KMS-11 (cell line): ENCODE data around the gene ENTPD6.

Experiments
- H2AFZ ChIP-seq: fragments of 200-600 bp; sonication (generic); 2 replicates; pipeline ENCODE4 v1.6.1; 2016; ENCODE audit warnings: antibody characterized with exemption, mixed run types, low read depth
- H3K27ac ChIP-seq: fragments of 200-600 bp; sonication (generic); 2 replicates; pipeline ENCODE4 v1.6.1; 2016; ENCODE audit warnings: mild to moderate bottlenecking, mixed run types
- H3K27me3 ChIP-seq: fragments of 200-600 bp; sonication (generic); 2 replicates; pipeline ENCODE4 v1.6.1; 2017; ENCODE audit warnings: mild to moderate bottlenecking, low read depth, mixed run types, moderate library complexity; ENCODE audit not compliant: insufficient read depth
- H3K36me3 ChIP-seq: fragments of 200-600 bp; sonication (generic); 2 replicates; pipeline ENCODE4 v1.6.1; 2017; ENCODE audit warnings: mild to moderate bottlenecking, mixed run types; ENCODE audit not compliant: insufficient read depth
- H3K4me1 ChIP-seq: fragments of 200-600 bp; sonication (generic); 2 replicates; pipeline ENCODE4 v1.6.1; 2016; ENCODE audit warnings: mild to moderate bottlenecking, low read depth, mixed run types; ENCODE audit not compliant: poor library complexity, severe bottlenecking
- H3K4me2 ChIP-seq: fragments of 200-600 bp; sonication (generic); 2 replicates; pipeline ENCODE4 v1.7.0; 2016; ENCODE audit warnings: mild to moderate bottlenecking, mixed run types
- H3K4me3 ChIP-seq: fragments of 200-600 bp; sonication (generic); IDR thresholded peaks from 2 replicates; pipeline ENCODE4 v1.6.1; 2017; ENCODE audit warnings: low read depth, low read length, mixed read lengths; ENCODE audit not compliant: insufficient read depth
- H3K79me2 ChIP-seq: fragments of 200-600 bp; sonication (generic); 2 replicates; pipeline ENCODE4 v1.6.1; 2016; ENCODE audit warnings: low read depth, mixed run types; ENCODE audit not compliant: insufficient read depth
- H3K9ac ChIP-seq: fragments of 200-600 bp; sonication (generic); 2 replicates; pipeline ENCODE4 v1.6.1; 2016; ENCODE audit warnings: mild to moderate bottlenecking, mixed run types
- H4K20me1 ChIP-seq: fragments of 200-600 bp; sonication (generic); 2 replicates; pipeline ENCODE4 v1.6.1; 2016; ENCODE audit warnings: mild to moderate bottlenecking, mixed run types; ENCODE audit not compliant: insufficient read depth
- TF ChIP-seq, protein P1 (sequence below): fragments of 200-600 bp; sonication (generic); conservative IDR thresholded peaks from 2 replicates; pipeline ENCODE4 v1.6.1; 2017; ENCODE audit warnings: low read depth, mild to moderate bottlenecking, antibody characterized with exemption, low read length, moderate library complexity, mixed read lengths

ENTPD6 gene

DNA sequence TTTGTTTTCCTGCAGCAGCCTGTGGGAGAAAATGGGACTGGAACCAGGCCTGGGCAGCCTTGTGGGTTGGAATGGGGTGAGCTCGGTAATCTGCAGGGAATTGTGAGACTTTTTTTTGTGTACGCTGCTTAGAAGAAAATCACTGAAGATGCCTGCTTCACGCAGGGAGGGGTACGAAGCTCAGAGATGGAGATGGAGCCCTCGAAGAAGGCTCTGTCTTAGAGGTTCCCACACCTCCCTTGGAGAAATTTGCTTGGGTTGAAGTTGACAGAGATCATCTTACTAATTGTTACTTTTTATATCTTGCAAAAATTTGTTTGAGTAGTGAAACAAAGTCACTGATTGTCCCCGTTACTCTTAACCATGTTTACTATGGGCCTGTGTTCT lies 53.3 kb downstream of the ENTPD6 start:
- Histone ChIP-seq H3K4me2 (peak overlapping the region; percentile 89), H3K36me3 (no peaks in the 10 kb centered on the region), H3K79me2 (peaks cover 39% of the 10 kb centered on the region), H3K27ac (peak overlapping the region; percentile 22; the same call in 1 of the 2 replicates), H3K27me3 (no peaks in the 10 kb centered on the region), H3K4me1 (peaks cover 59% of the 10 kb centered on the region), H3K9ac (peak overlapping the region; percentile 32; the same call in 1 of the 2 replicates), H4K20me1 (no peaks in the 10 kb centered on the region), H2AFZ (peak overlapping the region; percentile 54; the same call in 1 of the 2 replicates), H3K4me3 (no peak overlapping the region)
- TF ChIP-seq, protein P1, sequence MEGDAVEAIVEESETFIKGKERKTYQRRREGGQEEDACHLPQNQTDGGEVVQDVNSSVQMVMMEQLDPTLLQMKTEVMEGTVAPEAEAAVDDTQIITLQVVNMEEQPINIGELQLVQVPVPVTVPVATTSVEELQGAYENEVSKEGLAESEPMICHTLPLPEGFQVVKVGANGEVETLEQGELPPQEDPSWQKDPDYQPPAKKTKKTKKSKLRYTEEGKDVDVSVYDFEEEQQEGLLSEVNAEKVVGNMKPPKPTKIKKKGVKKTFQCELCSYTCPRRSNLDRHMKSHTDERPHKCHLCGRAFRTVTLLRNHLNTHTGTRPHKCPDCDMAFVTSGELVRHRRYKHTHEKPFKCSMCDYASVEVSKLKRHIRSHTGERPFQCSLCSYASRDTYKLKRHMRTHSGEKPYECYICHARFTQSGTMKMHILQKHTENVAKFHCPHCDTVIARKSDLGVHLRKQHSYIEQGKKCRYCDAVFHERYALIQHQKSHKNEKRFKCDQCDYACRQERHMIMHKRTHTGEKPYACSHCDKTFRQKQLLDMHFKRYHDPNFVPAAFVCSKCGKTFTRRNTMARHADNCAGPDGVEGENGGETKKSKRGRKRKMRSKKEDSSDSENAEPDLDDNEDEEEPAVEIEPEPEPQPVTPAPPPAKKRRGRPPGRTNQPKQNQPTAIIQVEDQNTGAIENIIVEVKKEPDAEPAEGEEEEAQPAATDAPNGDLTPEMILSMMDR, result no peak

DNA sequence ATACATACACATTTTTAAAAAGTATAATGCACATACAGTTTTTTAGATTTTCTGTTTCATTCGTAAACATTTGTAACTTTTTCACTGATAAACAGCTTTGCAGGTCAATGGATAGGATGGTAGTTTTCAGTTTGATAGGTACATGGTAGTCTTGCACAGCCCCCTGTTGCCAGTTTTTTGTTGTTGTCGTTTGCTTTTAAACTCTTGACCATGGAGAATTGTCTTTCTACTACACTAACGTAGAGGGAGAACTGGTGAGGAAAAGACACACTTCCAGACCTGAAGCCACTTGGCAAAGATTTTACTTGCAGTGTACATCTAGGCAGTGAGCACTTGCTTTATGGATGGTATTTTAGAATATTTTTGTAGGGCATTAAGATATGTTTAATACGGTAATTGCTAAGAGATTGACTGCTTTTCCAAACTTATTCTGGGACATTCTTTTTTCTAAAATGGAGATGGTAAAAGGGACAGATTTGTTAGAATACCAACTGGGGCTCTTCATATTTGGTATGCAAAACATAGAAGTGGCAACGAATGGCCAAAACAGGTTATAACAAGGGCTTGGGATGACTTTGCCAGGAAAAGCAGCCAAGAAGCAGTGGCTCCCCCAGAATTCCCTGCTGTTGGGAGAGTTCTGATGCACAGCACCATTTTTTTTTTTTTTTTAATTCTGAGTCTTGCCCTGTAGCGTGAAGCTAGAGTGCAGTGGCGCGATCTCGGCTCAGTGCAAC lies 53.9 kb downstream of the ENTPD6 start:
- Histone ChIP-seq H2AFZ (no peak overlapping the region), H3K27ac (peak overlapping the region; percentile 22; the same call in 1 of the 2 replicates)

GRCh38 chr20:25250508-25250907 lies 55.0 kb downstream of the ENTPD6 start:
- H3K27me3 ChIP-seq, result no peaks in the 10 kb centered on the region
- no peak overlapping the region for H3K27ac ChIP-seq

More for the DNA sequence above, 53.9 kb downstream of the ENTPD6 start:
- Histone ChIP-seq H3K79me2 (peaks cover 43% of the 10 kb centered on the region), H3K4me3 (no peak overlapping the region), H3K27me3 (no peaks in the 10 kb centered on the region), H3K36me3 (no peaks in the 10 kb centered on the region), H3K4me1 (peaks cover 59% of the 10 kb centered on the region), H3K4me2 (peak overlapping the region; percentile 89), H3K9ac (no peak overlapping the region; the same call in 1 of the 2 replicates), H4K20me1 (no peaks in the 10 kb centered on the region)
- TF ChIP-seq, protein P1, result no peak

DNA sequence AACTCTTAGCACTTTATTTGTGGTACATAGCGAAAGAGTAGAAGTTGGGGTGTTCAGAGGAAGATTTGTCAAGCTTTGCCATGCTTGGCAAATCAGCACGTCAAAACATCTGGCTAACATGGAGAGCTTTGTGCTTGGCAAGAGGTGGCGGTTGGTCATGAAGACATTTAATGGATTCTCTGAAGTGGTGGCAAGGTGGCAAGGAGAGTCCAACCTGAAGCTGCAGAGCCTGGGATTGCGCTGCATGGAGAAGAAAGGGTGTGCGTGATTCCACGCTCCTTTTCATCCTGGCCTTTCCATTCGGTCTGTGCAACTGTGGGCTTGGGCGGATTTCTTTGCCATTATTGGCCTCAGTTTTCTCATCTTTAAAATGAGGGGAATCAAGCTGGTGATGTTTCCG lies 55.5 kb downstream of the ENTPD6 start:
- H3K9ac ChIP-seq, result no peak overlapping the region
- TF ChIP-seq, protein P1, result no peak
- peaks cover 54% of the 10 kb centered on the region for H3K79me2 ChIP-seq
- no peak overlapping the region for H2AFZ ChIP-seq
- no peak overlapping the region for H3K4me3 ChIP-seq
- peak overlapping the region; percentile 89; the same call in 1 of the 2 replicates for H3K4me2 ChIP-seq
- H3K36me3 ChIP-seq, result no peaks in the 10 kb centered on the region
- H3K27me3 ChIP-seq, result no peaks in the 10 kb centered on the region
- H3K27ac ChIP-seq, result no peak overlapping the region
- H3K4me1 ChIP-seq, result peaks cover 58% of the 10 kb centered on the region
- no peaks in the 10 kb centered on the region for H4K20me1 ChIP-seq

More at GRCh38 chr20:25250508-25250907, 55.0 kb downstream of the ENTPD6 start:
- Histone ChIP-seq H2AFZ (no peak overlapping the region), H3K9ac (no peak overlapping the region), H3K79me2 (peaks cover 53% of the 10 kb centered on the region), H4K20me1 (no peaks in the 10 kb centered on the region), H3K4me2 (peak overlapping the region; percentile 89; the same call in 1 of the 2 replicates), H3K36me3 (no peaks in the 10 kb centered on the region), H3K4me3 (no peak overlapping the region), H3K4me1 (peaks cover 59% of the 10 kb centered on the region)
- TF ChIP-seq, protein P1, result no peak
